Tibial nerve (tissue), 4 donors: ENCODE data around the gene MRPL21. TPM values are rescaled to one million over a fixed set of nuclear protein-coding genes. Genes with fewer than 3 reads are reported as not detected.

Source experiments
- DNase-seq, 2 donors: peaks; one replicate each; pipeline ENCODE4 v3.0.0-alpha.2; 2019; ENCODE audit warnings: low spot score in 2 of 2
- H3K27ac ChIP-seq, 4 donors: fragments of 200-600 bp; sonication (generic) in 3 of 4; one replicate each; pipeline ENCODE4 v1.5.1; 2017 to 2019; ENCODE audit warnings: mild to moderate bottlenecking in 1 of 4
- H3K27me3 ChIP-seq, 2 donors: fragments of 200-600 bp; sonication (generic) in 1 of 2; one replicate each; pipeline versions ENCODE4 v1.5.1 to v1.6.0; 2017 to 2019
- H3K36me3 ChIP-seq, 3 donors: fragments of 200-600 bp; sonication (generic); one replicate each; pipeline ENCODE4 v1.5.1; 2018 to 2019
- H3K4me1 ChIP-seq, 4 donors: fragments of 200-600 bp; sonication (generic) in 3 of 4; one replicate each; pipeline ENCODE4 v1.5.1; 2017 to 2019
- H3K4me3 ChIP-seq, 4 donors: fragments of 200-600 bp; sonication (generic) in 3 of 4; one replicate each; pipeline ENCODE4 v1.5.1; 2017 to 2019; ENCODE audit warnings: mild to moderate bottlenecking in 1 of 4, moderate library complexity in 1 of 4
- H3K9me3 ChIP-seq, 4 donors: fragments of 200-600 bp; sonication (generic) in 3 of 4; one replicate each; pipeline ENCODE4 v1.5.1; 2017 to 2019
- CTCF ChIP-seq, 5 experiments: fragments of 200-600 bp in 3 of 5; fragments of 450-650 bp in 2 of 5; sonication (generic) in 3 of 5; IDR thresholded peaks; one replicate each; pipeline ENCODE4 v1.5.1; 2016 to 2019; ENCODE audit warnings: antibody characterized with exemption in 5 of 5, mild to moderate bottlenecking in 3 of 5, moderate library complexity in 2 of 5
- EP300 ChIP-seq, 2 donors: sonication (generic); formaldehyde crosslinking; IDR thresholded peaks; one replicate each; pipeline ENCODE4 v1.6.1; 2017; ENCODE audit warnings: antibody characterized with exemption in 2 of 2, mild to moderate bottlenecking in 1 of 2
- POLR2A ChIP-seq, 2 donors: fragments of 450-650 bp; IDR thresholded peaks; one replicate each; pipeline ENCODE4 v1.6.1; 2017; ENCODE audit warnings: antibody characterized with exemption in 2 of 2, mild to moderate bottlenecking in 2 of 2, moderate library complexity in 2 of 2
- WGBS, 2 donors: methylation state at CpG; one replicate each; pipeline ENCODE4 v1.1.5; 2018; 5-methylcytosine and 5-hydroxymethylcytosine counted together
- total RNA-seq, 4 donors: library from RNA; depleted of rRNA; stranded (reverse); fragments of >200 nt; gene quantifications; one replicate each; pipeline ENCODE4 v1.1.0, GENCODE V29; 2016

The MRPL21 gene
- total RNA-seq, 4 donors from 2014 or later: 35.9 to 78.0 (median 49.8) TPM

DNA sequence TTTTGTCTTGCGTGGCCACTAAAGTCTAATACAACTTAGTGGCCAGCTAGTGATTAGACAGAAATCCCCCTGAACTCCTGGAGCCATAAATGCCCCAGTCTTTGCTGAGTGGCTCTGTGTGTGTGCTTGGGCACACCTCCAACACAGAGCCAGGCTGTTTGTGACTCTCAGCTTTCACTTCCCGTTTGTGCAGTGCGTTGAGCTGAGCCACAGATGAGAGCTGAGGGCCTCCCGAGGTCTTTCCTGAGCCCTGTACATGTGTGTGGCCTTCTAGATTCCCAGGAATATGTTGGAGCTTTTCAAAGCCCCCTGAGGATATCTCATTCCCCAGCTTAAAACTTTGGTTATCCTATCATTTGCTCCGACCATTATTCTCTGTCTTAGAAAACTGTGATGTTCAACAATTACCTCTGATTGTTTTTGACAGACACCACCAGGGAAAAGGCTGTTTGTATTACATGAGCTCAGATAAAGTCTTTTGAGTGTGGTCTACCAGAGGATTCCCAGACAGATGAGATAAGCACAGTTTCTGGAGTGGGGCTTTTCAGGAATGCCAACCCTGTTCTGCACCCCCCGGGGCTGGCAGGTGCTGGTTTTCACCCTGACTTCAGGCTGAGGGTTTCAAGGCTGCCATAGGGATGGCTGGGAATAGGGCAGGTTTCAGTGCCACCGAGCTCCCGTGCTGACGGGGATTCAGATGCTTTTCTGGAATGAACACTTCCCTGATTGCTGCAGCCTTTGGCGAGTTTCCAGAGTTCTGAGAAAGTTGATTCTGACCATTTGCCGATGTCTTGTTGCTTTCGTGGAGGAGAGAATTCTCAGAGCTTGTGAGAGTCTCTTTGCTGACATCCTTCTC lies 23.9 kb upstream of the MRPL21 start:
- no peak for DNase-seq

GRCh38 chr11:68925611-68926010 lies 22.0 kb upstream of the MRPL21 start:
- DNase-seq: no peak
- Histone ChIP-seq H3K4me3 (no peak overlapping the region), H3K36me3 (peaks cover 2 to 99% (median 22%) of the 10 kb centered on the region in 3 donors), H3K4me1 (peaks cover 0 to 12% (median 0%) of the 10 kb centered on the region in 4 donors), H3K27ac (no peak overlapping the region), H3K9me3 (peaks cover 0 to 30% (median 11%) of the 10 kb centered on the region in 4 donors), H3K27me3 (no peaks in the 10 kb centered on the region)
- 95 to 96% methylated on average over 3 of the region's 3 CpGs for WGBS, 2 donors
- TF ChIP-seq CTCF (IDR thresholded peaks at IDR 0.05) (no peak), POLR2A (IDR thresholded peaks at IDR 0.05) (no peak), EP300 (IDR thresholded peaks at IDR 0.05) (no peak)

More for the DNA sequence above, 23.9 kb upstream of the MRPL21 start:
- Histone ChIP-seq H3K27ac (no peak overlapping the region), H3K27me3 (no peaks in the 10 kb centered on the region), H3K9me3 (peaks cover 0 to 30% (median 11%) of the 10 kb centered on the region in 4 donors), H3K4me1 (peaks cover 0 to 12% (median 0%) of the 10 kb centered on the region in 4 donors), H3K36me3 (peaks cover 2 to 99% (median 29%) of the 10 kb centered on the region in 3 donors), H3K4me3 (no peak overlapping the region)
- TF ChIP-seq CTCF (IDR thresholded peaks at IDR 0.05) (no peak), EP300 (IDR thresholded peaks at IDR 0.05) (no peak), POLR2A (IDR thresholded peaks at IDR 0.05) (no peak)
- WGBS, 2 donors: 76 to 80% methylated on average over 12 of the region's 12 CpGs

DNA sequence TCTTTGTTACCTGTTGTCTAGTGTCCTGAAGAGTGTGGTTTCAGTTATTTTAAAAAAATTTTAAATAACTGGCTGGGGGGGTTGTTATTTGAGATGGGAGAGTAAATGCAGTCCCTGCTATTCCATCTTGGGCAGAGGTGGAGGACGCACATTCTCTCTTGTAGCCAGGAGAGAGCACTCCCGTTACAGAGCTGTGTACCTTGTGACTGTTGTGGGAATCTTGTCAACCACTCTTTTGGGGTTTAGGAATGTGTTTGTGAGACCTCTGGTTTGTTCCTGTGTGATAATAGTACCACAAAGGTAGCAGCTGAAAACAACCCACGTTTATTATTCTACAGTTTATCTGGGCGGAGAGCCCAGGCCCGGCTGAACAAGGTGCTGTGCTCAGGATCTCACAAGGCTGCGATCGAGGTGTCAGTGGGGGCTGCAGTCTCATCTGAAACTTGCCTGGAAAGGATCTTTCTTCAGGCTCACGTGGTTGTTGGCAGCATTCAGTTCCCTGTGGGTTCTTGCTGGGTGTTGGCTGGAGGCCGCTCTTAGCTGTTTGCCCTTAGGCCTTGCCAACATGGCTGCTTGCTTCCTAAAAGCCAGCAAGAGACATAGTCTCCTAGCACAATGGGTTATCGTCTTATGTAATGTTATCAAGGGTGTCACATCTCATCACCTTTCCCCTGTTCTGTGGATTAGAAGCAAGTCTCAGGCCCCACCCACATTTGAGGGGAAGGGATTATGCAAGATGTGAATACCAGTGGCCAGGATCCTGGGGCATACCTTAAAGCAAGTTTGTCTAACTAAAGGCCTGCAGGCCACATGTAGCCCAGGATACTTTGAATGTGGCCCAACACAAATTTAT lies 20.7 kb upstream of the MRPL21 start:
- Histone ChIP-seq H3K4me3 (no peak overlapping the region), H3K27ac (no peak overlapping the region), H3K4me1 (peaks cover 0 to 12% (median 0%) of the 10 kb centered on the region in 4 donors), H3K9me3 (peaks cover 0 to 30% (median 11%) of the 10 kb centered on the region in 4 donors), H3K36me3 (peaks cover 2 to 99% (median 11%) of the 10 kb centered on the region in 3 donors), H3K27me3 (no peaks in the 10 kb centered on the region)
- whole genome bisulfite sequencing, 2 donors: 89 to 93% methylated on average over 10 of the region's 10 CpGs
- no peak for DNase-seq
- TF ChIP-seq CTCF (IDR thresholded peaks at IDR 0.05) (no peak), POLR2A (IDR thresholded peaks at IDR 0.05) (no peak), EP300 (IDR thresholded peaks at IDR 0.05) (no peak)

DNA sequence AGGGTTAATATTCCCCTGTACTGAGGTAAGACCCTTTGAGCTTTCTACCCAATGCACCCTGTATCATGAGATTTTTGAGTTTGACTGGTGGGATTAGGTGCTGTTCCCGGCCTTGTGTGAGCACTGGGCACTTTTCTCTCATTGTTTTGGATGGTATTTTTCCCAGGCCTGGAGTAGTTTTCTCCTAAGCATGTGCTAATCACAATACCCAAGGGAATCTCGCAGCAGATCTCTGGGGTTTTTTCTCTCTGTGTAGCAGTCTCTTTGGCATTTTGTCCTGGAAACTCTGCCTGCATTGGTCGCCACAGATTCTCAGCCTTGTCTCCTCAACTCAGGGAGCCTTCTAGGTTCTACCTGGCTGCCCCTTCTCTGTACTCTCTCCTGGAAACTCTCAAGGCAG lies 20.0 kb upstream of the MRPL21 start:
- peaks cover 0 to 12% (median 0%) of the 10 kb centered on the region in 4 donors for H3K4me1 ChIP-seq
- no peak overlapping the region for H3K4me3 ChIP-seq
- DNase-seq: no peak
- TF ChIP-seq POLR2A (IDR thresholded peaks at IDR 0.05) (no peak), EP300 (IDR thresholded peaks at IDR 0.05) (no peak), CTCF (IDR thresholded peaks at IDR 0.05) (no peak)
- H3K36me3 ChIP-seq: peaks cover 2 to 99% (median 7%) of the 10 kb centered on the region in 3 donors
- peaks cover 0 to 30% (median 11%) of the 10 kb centered on the region in 4 donors for H3K9me3 ChIP-seq
- no peaks in the 10 kb centered on the region for H3K27me3 ChIP-seq
- no peak overlapping the region for H3K27ac ChIP-seq
- 82 to 86% methylated on average over 3 of the region's 3 CpGs for WGBS, 2 donors
